ENCODE data around the gene CD4.
A peak's percentile ranks its signal among the peaks of the same experiment; 100 is the strongest.

The CD4 gene

DNA sequence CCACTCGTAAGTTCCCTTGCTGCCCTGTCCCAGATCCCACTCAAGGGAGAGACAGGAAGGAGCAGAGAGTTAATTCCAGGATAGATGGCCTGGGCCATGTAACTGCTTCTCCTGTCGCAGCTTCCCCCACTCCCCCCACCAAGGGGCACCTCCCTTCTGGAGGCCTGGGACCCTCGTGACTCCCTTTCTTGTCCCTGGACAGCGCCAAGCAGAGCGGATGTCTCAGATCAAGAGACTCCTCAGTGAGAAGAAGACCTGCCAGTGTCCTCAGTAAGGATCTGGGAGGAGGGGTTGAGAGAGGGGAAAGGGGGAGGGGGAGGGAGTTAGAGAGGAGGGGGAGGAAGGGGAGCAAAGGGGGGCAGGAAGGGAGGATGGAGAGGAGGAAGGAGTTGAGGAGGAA is 29.3 kb downstream of the CD4 start:
- H3K27ac ChIP-seq, result peak overlapping the region; percentile 20
- TF ChIP-seq, protein P1, sequence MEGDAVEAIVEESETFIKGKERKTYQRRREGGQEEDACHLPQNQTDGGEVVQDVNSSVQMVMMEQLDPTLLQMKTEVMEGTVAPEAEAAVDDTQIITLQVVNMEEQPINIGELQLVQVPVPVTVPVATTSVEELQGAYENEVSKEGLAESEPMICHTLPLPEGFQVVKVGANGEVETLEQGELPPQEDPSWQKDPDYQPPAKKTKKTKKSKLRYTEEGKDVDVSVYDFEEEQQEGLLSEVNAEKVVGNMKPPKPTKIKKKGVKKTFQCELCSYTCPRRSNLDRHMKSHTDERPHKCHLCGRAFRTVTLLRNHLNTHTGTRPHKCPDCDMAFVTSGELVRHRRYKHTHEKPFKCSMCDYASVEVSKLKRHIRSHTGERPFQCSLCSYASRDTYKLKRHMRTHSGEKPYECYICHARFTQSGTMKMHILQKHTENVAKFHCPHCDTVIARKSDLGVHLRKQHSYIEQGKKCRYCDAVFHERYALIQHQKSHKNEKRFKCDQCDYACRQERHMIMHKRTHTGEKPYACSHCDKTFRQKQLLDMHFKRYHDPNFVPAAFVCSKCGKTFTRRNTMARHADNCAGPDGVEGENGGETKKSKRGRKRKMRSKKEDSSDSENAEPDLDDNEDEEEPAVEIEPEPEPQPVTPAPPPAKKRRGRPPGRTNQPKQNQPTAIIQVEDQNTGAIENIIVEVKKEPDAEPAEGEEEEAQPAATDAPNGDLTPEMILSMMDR (IDR thresholded peaks at IDR 0.05), result no peak
- TF ChIP-seq ZFX (IDR thresholded peaks at IDR 0.05; ENCODE audit: borderline replicate concordance), result no peak

DNA sequence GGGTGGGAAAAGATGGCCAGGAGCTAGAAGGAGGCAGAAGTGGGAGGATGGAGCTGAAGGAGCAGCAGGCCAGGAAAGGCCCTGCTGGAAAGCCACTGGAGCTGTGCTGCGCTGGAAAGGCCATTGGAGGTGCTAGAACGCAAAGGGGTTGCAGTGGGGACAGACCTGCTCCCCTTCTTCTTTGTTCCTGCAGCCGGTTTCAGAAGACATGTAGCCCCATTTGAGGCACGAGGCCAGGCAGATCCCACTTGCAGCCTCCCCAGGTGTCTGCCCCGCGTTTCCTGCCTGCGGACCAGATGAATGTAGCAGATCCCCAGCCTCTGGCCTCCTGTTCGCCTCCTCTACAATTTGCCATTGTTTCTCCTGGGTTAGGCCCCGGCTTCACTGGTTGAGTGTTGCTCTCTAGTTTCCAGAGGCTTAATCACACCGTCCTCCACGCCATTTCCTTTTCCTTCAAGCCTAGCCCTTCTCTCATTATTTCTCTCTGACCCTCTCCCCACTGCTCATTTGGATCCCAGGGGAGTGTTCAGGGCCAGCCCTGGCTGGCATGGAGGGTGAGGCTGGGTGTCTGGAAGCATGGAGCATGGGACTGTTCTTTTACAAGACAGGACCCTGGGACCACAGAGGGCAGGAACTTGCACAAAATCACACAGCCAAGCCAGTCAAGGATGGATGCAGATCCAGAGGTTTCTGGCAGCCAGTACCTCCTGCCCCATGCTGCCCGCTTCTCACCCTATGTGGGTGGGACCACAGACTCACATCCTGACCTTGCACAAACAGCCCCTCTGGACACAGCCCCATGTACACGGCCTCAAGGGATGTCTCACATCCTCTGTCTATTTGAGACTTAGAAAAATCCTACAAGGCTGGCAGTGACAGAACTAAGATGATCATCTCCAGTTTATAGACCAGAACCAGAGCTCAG is 30.0 kb downstream of the CD4 start:
- H3K27ac ChIP-seq, result peak overlapping the region; percentile 59
- TF ChIP-seq, protein P1 (IDR thresholded peaks at IDR 0.05), result no peak
- TF ChIP-seq ZFX (IDR thresholded peaks at IDR 0.05; ENCODE audit: borderline replicate concordance), result no peak

DNA sequence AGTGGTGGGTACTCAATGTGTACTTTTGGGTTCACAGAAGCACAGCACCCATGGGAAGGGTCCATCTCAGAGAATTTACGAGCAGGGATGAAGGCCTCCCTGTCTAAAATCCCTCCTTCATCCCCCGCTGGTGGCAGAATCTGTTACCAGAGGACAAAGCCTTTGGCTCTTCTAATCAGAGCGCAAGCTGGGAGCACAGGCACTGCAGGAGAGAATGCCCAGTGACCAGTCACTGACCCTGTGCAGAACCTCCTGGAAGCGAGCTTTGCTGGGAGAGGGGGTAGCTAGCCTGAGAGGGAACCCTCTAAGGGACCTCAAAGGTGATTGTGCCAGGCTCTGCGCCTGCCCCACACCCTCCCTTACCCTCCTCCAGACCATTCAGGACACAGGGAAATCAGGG is 30.8 kb downstream of the CD4 start:
- peak overlapping the region; percentile 59 for H3K27ac ChIP-seq
- TF ChIP-seq ZFX (IDR thresholded peaks at IDR 0.05; ENCODE audit: borderline replicate concordance), result no peak

DNA sequence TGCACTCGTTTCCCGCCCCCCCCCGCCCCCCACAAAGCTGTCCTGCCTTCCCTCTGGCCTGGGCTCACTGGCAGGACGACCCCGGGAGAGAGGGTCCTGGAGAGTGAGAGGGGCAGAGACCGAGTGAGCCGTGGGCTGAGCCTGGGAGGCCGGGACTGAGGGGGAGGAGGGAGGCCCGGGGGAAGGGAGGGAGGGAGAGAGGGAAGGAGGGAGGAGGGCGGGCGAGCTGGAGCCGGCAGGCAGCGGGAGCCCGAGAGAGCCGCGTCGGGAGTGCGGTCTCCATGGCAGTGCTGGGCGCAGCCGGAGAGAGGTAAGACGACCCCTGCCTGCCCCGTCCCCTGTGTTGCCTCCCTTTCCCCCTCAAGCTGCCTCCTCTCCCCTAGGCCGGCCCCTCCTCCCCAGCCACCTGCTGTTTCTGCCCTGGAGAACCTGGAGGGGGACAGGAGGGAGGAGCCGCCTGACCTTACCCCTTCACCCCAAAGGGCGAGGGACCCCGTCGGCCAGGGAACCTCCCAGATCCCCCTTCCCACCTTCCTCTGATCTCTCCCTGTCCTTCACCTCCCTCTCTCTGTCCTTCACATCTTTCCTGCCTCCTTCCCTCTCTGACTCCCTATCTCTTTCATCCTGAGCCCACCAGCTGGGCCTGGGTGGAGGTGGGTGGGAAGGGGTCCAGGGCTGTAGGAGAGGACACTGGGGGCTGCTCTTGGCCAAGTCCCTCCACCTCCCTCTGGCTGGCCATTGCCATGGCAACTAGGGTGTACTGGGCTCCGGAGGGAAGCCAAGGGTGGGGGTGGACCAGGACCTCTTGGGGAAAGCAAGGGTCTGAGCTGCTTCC is 32.5 kb downstream of the CD4 start, which contains the start of gene GPR162:
TSS of gene GPR162 (plus strand) at position 231 of the 835 bp plus-strand sequence. CDS start 2,078 bp downstream, outside the sequence.
- peak within 1 kb of the TSS; percentile 59 for H3K27ac ChIP-seq
- TF ChIP-seq, protein P1 (IDR thresholded peaks at IDR 0.05), result no peak
- no peak for TF ChIP-seq ZFX (IDR thresholded peaks at IDR 0.05; ENCODE audit: borderline replicate concordance)

DNA sequence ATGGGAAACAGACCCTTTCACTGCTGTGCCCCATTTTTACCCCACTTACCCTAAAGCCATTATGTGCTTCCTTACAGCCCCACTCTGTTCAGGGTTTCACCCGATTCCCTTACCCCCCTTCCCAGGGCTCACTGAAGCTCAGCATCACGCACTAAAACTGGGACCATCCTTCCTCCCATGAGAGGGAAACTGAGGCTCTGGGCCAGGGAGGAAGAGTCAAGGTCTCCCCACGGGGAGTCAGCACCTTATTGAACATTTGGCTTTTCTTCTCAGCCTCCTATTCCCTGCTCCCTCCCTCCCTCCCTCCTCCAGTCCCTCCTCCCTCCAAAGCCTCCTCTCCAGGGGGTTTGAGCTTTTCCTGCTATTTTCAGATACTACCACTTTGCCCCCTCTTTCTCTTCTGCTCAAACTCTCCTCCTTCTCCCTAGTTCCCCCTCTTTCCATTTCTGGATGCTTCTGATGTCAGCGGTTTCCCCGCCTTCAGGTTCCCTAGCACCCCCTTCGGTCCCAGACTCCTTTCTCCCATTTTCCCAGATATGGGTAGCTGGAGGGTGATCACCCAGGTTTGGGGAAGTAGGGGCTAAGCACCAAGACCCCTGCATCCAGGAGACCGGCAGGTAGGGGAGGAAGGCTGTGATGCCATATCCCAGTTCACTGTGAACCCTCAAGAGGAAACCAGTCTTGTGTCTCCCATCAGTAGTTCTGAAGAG is 33.3 kb downstream of the CD4 start:
- no peak overlapping the region for H3K27ac ChIP-seq
- no peak for TF ChIP-seq ZFX (IDR thresholded peaks at IDR 0.05; ENCODE audit: borderline replicate concordance)
- TF ChIP-seq, protein P1 (IDR thresholded peaks at IDR 0.05), result no peak

DNA sequence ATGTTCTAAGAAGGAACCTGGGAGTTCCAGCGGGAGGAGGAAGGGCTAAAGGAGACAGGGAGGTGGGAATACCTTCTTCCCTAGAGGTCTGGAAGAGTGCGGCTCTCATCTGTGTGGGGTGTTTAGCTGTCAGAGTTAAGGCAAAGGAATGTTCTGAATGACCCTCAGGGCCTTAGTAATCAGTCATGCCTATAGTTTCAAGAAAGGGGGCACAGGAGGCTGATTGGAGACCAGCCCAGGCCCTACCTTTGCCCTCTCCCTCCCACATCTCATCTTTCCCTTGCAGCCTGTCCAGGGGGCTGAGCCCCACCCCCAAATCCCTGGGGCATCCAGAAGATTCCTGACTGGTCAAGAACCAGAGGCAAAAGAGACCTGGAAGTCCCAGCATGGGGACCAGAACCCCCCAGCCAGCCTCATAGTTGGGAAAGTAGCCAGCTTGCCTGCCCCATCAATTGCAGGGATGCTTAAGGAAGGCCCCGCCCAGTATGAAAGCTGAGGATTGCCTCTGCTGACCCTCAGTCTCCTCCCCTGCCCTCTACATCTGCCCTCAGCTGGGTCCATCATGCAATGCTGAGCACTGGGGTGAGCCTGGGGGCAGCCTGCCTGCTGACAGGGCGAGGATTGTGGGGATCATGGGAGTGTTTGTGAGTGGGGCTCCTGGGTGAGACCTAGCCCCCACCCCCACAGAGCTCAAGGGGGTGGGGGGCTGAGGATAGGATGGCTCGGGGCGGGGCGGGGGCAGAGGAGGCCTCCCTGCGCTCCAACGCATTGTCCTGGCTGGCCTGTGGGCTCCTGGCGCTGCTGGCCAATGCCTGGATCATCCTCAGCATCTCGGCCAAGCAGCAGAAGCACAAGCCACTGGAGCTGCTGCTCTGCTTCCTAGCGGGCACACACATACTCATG is 34.1 kb downstream of the CD4 start:
- H3K27ac ChIP-seq, result no peak overlapping the region
- TF ChIP-seq, protein P1 (IDR thresholded peaks at IDR 0.05), result no peak
- no peak for TF ChIP-seq ZFX (IDR thresholded peaks at IDR 0.05; ENCODE audit: borderline replicate concordance)
